Epidermal melanocyte (primary cell): ENCODE measurements around the gene FAM135A.
"Not testable (repeated sequence)": the region's sequence is repeated elsewhere in the genome, so short reads cannot be mapped to it uniquely, and the experiment has no call there.

ENCODE experiments used
- DNase-seq: peaks from one replicate; pipeline ENCODE4 v3.0.0; 2011; ENCODE audit warnings: low spot score; ENCODE audit not compliant: insufficient read length

Gene FAM135A

DNA sequence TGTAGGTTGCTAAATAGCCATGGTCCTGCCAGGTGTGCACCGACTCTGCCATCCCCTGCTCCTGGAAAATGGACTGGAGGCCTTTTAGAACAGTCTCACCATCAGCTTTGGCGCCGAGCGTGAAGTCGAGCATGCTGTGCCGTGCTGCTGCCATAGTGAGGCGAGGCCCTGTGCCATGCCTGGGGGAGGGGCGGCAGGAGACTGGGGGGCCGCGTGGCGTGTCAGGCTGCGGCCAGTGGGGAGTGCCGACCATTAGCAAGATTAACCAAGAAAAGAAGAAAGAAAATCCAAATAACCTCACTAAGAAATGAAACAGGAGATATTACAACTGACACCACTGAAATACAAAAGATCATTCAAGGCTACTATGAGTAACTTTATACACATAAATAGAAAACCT, 195.9 kb downstream of the FAM135A start:
- DNase-seq, result not testable (repeated sequence)
